GM21529 (cell line): ENCODE results near the gene CER1.
"Not testable (repeated sequence)": the region's sequence is repeated elsewhere in the genome, so short reads cannot be mapped to it uniquely, and the experiment has no call there.

Experiments
- ATAC-seq: cut with Tn5 transposase; IDR thresholded peaks from one replicate; pipeline ENCODE4 v1.9.1; 2021; ENCODE audit not compliant: unreplicated experiment

Gene CER1

DNA sequence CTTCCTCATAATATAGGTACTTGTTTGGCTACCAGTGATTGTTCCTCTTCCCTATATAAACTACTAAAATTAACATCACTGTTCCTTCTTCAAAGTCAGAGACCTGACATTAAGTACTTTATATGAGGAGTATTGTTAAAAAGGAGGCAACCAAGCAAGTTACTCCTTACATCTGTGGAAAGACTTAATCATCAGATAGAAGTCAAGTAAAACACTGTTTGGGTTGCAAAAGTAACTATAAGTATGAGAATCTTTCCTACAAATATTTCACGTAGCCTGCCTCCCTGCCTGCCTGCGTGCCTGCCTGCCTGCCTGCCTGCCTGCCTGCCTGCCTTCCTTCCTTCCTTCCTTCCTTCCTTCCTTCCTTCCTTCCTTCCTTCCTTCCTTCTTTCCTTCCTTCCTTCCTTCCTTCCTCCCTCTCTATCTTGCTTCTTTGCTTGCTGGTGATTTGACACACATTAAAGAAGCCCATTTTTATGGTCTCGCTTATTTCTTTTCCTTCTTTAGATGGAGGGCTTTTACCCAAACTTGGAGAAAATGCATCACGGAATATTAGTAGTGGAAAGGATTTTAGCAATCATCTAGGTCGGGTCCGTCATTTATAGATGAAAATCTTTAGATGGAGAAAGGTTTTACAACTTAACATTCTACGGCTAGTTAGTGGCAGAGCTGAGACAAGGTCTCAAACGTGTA, 3.2 kb downstream of the CER1 start:
- no peak for ATAC-seq

DNA sequence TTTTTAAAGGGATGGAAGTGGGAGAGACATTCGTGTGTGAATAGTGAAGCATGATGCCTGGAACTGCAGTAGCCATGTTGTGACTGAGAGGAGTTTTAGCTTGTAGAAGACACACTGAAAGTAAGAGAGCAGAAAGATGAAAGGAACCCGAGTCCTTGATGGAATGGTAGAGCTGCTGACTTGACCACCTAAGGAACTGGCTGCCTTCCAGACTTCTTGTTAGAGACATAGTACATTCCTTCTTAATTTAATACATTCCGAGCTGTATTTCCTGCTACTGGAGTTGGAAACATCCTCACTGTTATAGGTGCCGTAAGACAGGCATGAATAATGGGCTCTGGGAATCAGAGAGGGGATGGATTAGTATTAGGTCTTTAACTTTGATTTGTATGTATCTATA, 7.4 kb downstream of the CER1 start:
- ATAC-seq: no peak

DNA sequence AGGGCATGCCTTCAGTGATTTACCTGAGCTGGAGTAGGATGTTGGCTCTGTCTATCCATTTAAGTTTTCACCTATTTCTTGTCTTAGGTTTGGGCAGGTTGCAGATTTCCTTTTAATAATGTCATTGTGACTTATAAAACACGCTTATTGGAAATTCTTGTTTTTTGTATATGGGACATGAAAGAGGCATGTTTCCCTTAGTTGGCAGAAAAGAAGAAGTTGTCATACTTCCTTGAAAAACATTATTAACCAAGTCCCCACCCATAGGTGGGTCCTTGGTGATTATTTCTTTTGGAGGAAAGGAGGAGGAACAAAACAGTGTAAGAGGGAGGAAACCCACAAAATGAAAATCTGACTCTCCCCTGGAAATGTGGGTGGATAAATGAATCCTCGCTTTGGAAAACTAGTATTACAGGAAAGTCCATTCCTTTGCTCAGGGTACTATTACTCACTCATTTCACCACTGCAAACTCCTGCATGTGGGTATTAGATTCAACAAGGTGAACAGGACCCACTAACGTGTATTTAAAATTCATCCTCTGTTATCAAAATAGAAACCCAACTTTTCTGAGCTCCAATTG, 9.3 kb downstream of the CER1 start:
- ATAC-seq: no peak

DNA sequence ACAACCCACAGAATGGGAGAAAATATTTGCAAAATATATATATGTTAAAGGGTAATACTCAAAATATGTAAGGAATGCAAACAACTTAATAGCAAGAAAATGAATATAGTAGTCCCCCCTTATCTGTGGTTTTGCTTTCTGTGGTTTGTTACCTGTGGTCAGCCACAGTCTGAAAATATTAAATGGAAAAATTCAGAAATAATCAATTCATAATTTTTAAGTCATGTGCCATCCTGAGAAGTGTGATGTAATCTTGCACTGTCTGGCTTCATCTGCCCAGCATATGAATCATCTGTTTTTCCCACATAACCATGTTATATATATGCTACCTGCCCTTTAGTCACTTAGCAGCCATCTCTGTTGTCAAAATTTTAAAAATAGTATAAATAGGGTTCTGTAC, 11.7 kb downstream of the CER1 start:
- no peak for ATAC-seq

DNA sequence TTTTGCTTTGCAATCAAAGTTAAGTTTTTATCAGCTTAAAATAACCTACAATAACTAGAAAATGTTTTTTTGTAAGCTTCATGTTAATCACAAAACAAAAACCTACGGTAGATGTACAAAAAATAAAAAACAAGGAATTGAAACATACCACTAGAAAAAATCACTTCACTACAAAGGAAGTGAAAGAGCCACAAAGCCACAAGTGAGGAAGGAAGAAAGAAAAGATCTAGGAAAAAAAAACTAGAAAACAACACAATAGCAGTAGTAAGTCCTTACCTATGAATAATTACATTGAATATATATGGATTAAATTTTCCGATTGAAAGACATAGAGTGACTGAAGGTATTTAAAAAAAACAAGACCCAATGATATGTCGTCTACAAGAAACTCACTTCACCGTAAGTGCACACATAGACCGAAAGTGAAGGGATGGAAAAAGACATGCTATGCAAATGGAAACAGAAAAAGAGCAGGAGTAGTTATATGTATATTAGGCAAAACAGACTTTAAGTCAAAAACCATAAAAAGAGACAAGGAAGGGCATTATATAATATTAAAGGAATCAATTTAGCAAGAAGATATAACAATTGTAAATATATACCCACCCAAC, 15.9 kb downstream of the CER1 start:
- peak; percentile 86 for ATAC-seq

DNA sequence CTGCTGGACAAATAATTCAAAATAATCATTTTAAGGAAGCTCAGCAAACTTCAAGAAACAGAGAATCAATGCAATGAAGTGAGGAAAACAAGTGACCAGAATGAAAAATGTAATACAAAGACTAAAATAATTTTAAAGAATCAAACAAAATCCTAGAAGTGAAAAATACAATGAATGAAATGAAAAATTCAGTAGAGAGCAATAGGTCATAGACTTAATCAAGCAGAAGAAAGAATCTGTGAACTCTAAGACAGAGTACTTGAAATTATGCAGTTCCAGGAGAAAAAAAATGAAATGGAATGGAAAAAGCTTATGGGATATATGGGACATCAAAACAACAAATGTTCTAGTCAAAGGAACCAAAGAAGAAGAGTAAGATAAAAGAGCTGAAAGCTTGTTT, 17.5 kb downstream of the CER1 start:
- no peak for ATAC-seq

DNA sequence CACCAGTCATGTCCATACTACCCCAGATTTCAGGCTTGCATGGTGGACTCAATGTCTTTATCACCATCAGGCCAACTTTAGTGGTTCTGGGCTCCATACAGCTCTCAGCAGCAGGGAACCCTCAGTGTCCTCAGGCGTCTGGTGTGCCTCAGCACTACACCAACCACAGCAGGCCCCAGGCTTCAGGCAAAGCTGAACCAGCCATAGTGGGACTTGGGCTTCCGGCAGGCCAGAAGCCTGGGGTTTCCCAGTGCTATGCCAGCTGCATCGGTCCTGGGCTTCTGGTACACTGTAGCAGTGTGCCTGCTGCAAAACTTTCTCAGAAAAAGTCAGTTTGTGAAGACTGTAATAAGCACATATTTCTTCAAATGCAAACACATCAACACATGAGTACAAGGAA, 18.3 kb downstream of the CER1 start:
- ATAC-seq: no peak

DNA sequence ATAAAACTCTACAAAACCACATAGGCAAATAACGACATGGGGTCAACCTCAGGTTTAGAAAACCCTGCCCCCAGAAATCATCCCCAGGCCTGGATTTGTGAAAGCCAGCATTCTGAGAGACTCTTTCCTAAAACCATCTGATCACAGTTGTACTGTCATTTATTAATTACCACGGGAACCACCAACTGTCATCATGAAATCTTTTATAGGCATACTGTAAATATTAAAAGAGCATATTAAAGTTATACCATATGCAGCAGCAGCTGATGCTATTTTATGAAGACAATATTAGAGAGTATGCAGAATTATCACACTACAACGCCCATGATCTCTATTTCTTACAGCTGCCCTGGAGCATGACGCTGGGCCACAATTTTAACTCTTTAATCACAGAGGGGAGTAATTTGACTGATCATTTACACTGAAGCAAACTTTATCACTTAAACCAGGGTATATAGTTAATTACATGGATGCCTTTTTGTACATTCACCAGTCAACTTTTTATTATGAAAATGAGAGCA, 20.3 kb downstream of the CER1 start:
- ATAC-seq: no peak

DNA sequence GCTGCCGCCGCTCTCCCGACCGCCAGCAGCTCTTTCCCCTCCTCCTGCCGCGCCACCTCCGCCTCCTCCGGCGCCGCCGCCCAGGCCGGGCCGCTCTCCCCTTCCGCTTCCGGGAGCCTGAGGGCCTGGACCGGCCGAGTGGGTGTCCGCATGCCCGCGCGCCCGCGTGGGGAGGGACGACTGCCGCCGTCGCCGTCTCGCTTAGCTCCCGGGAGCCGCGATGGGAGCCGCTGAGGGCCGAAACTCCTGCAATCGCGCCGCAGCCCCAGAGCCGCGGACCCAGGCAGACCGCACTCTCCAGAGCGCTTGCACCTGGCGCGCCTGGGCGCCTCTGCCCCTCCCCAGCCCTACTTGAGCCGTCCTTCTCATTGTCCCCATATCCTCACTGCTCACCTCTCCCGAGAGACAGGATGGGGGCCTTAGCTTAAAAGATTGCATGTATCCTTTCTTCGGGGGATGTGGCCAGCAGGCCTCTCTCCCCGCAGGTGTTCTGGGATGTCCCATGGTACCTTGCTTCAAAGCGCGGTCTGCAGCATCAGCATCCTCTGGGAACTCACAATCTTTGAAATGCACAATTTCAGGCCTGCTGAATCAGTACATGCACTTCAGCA, 29.2 kb downstream of the CER1 start, which contains the start of gene ZDHHC21:
TSS of gene ZDHHC21 (minus strand) at position 182 of the 611 bp plus-strand sequence. CDS start 19,092 bp downstream, outside the sequence.
- ATAC-seq: peak; percentile 70

DNA sequence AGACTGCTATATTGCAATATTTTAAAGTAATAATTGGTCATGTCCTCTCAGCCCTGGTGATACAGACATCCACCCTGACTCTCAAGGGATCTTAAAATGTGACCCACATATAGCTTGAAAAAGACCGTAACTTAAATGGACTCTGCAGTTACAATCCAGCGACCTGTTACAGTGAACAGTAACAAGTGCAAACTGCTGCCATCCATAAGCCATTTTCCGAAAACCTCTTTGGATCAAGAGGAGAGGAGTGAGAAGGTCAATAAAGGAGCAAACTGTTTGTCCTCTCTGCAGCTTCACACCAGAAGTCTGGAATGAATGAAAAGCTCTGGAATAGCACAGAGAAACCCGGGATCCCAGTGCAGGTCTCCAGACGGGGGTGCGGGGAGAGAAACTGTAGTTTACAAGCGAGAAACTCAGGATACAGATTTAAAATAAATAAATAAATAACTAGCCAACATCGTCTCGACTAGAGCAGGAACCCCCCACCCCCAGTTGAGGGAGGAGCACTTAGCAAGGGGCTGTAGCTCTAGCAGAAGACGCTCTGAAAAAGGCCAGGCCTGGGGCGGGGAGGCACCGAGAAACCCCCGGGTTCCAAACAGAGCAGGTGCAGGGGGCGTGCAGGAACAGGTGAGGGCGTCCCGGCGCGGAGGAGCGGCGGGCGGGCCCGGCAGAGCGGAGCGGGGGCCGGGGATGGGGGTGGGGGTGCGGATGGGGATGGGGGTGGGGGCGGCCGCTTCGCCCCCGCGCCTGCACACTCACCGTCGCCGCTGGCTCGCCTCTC, 29.9 kb downstream of the CER1 start:
- peak; percentile 35 for ATAC-seq

DNA sequence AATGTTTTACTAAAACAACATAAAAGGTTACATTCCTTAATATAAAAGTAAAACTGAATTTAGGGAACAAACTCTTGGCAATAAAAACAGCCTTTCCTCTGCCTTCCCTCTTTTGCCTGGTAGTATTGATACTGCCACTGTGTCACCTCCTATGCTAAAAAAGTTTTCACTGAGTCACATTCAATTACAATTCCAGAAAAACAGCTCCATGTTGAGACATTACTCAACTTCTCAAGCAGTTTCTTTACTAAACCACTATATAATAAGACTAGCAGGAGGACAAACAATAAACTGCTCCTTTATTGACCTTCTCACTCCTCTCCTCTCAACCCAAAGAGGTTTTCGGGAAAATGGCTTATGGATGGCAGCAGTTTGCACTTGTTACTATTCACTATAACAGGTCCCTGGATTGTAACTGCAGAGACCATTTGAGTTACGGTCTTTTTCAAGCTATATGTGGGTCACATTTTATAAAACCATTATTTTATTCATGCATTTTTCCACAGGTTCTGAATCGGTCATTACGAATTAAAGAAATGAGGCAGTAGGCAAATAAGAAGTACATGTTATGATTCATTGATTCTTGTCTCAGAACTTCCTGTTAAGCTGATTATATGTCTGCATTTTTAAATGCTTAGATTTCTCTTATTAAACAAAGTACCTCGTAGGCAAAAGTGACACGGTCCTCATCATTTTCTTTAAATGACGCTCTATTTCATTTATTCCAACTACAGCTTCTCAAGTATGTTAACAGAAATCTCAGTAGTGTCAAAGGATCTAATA, 31.4 kb downstream of the CER1 start:
- no peak for ATAC-seq

DNA sequence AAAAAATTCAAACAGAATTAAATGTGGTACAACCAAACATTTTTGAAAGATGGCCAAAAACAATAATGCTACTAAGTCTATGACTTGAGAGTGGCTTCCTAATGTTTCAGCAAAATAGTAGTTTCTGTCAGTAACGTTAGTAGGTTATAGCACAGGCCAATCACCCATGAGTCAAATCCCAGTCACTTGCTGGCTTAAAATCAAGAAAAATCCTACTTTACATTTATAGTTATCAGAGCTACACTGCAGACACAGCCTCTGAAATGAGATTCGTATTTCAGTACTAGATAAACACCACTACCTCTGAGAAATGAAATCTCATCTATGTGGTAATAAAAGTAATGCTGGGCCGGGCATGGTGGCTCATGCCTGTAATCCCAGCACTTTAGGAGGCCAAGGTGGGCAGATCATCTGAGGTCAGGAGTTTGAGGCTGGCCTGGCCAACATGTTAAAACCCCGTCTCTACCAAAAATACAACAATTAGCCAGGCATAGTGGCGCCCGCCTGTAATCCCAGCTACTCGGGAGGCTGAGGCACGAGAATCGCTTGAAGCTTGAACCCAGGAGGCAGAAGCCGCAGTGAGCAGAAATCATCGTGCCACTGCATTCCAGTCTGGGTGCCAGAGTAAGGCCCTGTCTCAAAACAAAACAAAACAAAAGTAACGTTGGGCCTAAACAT, 35.4 kb downstream of the CER1 start:
- ATAC-seq: no peak

DNA sequence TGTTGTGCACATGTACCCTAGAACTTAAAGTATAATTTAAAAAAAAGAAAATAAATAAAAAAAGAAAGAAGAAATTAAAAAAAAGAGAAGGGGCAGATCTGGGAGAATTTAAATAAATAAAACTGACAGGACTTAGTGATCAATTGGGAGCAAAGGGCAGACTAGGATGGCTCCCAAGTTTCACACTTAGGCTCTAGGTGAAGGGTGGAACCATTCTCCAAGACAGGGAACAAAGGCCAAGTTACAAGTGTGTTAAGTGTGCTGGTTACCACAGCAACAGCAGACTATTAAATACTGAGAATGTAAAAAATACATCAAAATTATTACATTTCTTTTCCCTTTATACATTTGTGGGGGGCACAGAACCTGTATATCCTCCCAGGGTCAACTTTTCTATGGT, 36.4 kb downstream of the CER1 start:
- no peak for ATAC-seq

DNA sequence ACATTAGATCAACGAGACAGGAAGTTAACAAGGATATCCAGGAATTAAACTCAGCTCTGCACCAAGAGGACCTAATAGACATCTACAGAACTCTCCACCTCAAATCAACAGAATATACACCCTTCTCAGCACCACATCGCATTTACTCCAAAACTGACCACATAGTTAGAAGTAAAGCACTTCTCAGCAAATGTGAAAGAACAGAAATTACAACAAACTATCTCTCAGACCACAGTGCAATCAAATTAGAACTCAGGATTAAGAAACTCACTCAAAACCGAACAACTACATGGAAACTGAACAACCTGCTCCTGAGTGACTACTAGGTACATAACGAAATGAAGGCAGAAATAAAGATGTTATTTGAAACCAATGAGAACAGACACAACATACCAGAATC, 39.9 kb downstream of the CER1 start:
- not testable (repeated sequence) for ATAC-seq

DNA sequence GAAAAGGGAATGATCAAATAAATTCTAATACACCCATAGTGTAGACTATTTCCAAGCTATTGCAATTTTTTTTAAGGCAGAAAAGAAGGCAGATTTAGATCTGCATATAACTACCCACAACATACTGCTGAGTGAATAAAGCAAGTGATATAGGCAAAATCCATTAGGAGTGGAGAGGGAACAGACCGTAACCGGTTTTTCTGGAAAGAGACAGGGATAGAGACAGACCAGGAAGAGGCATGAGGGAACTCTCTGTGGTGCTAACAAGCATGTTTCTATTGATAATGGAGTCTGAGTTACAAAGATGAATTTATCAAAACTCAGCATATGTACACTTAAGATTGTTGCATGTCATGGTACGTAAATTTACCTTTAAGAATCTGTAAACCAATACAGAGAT, 43.8 kb downstream of the CER1 start:
- no peak for ATAC-seq

DNA sequence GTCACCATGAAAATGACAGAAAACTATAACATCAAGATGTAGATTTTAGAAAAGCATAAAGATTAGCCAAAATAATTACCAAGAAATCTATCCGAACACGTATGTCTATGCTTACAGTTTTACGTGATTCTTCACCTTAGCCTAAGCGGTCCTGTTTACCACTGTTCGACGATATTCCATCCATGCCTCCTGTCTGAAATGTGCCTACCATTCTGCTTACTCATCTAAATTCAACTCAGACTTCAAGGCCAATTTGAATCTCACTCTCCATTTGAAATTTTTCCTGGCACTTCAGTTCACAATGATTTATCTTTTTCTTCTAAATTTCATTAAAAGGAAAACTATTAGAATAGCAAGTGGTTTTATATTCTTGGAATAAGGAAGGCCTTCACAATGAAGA, 44.7 kb downstream of the CER1 start:
- no peak for ATAC-seq

DNA sequence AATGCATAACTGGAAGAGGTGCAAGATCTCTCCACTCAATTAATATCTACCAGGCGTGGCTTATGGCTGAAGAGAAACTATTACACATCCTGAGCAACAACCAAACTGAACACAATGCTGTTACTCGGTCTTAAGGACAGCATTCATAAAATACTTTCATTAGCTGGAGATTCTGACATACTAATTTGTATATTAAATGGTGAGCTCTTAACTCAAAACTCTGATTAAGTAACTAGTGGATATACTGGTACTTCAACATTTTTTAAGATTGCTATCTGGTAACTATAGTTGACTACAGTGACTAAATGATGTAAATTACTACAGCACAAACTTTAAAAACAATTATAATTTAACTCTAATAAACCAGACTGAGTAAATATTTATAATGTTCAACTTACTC, 45.1 kb downstream of the CER1 start:
- ATAC-seq: no peak

DNA sequence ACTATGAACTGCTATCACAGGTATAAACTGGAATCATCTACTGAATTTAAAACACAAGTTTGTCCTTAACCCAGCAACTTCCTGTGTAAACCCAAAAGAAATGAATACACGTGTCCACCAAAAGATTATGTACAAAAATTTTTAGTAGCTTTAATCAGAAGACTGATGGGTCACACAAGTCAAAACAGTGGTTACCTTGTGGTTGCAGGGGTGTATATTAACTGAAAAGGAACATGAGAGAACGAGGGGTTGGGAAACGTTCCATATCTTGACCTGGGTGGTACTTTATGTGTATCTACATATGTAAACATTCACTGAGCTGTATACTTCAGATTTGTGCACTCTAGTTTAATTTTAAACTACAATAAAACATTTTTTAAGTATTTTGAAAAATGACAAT, 47.9 kb downstream of the CER1 start:
- no peak for ATAC-seq

DNA sequence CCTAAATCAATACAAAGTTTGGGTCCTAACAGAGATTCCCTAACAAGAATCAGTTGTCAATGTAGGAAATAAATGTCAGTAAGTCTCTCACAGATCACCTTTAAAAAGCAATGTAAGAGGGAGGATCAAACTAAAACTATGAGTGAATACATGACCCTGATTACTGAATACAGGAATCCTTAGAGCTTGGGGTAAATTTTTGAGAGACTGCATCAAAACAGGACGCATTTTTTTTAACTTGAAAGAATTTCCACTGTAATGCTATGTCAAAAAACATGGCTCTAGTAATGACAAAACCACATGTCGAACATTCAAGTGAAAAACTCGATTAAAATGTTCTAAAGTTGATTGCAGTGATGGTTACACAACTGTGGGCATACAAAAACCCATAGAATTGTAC, 51.2 kb downstream of the CER1 start:
- ATAC-seq: no peak

DNA sequence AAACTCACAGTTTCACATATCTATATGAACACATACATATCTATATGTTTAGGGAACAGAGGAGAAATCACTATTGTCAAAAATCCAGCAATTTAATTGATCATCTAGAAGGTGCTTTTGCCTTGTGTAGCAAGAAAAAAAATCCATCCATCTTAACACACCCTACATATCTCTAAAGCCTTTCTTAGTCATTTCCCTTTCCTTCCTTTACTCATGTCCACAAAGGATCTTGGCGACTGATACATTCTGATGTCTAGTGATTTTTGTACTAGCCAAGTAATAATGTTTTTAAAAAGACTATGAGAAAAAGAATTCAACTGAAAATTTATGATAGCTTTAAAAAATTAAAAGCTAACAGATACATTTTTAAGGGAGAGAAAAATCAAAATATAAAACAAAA, 51.8 kb downstream of the CER1 start:
- no peak for ATAC-seq
